Measurements from ENCODE around the gene ZNF182.
A peak's percentile ranks its signal among the peaks of the same experiment; 100 is the strongest.
"Not testable (repeated sequence)": the region's sequence is repeated elsewhere in the genome, so short reads cannot be mapped to it uniquely, and the experiment has no call there.

ZNF182 gene

GRCh38 chrX:48003758-48004457 lies at the start of gene ZNF182:
ZNF182 (minus strand) TSS chrX:48003989; CDS start chrX:48002609, 1,380 bp downstream.
- peak; percentile 91 for DNase-seq (ENCODE audit: low read depth)

DNA sequence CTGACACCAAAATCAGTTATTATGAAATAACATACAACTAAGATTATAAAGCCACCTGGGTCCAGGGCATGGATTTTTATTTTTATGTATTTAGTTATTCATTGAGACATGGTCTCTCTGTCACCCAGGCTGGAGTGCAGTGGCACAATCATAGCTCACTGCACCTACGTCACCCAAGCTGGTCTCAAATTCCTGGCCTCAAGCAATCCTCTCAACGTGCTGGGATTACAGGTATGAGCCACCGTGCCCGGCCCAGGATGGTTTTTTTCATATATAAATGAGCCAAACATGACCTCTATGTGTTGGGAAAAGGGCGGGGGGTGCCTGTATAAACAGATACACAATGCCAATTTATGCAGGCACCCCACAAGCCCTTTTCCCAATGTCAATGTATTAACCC lies 43.1 kb upstream of the ZNF182 start:
- no peak for DNase-seq (ENCODE audit: low read depth)

- DNase-seq (ENCODE audit: low read depth), result peak; percentile 25
Measured at GRCh38 chrX:48045410-48046311, 41.9 kb upstream of the ZNF182 start.

- DNase-seq (ENCODE audit: low read depth), result no peak
Measured at GRCh38 chrX:48043056-48043455, 39.3 kb upstream of the ZNF182 start.

- no peak for DNase-seq (ENCODE audit: low read depth)
Measured at GRCh38 chrX:48035891-48036290, 32.1 kb upstream of the ZNF182 start.

DNA sequence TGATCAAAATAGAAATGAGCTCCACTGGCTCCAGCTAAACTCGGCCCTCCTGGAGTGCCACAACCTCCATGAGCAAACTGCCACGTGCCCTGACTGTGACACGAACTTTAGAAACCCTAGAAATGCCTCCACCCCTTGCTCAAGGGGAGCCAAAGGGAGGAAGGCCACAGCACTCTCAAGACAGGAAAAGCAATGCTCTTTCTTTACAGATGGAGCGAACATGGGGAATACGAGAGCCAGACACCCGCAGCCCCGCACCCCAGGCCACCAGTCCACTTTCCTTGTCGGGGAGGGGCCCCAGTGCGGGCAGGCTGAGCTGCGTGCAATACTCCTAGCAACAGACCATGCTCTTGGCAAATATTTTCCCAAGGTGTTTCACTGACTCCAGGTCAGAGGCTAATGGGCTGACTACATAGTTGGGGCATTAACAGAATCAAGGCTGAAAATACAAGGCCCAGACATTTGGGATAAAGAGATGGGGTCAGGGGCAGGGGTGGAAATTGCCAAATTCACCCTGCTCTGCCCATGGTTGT lies 26.9 kb upstream of the ZNF182 start:
- DNase-seq (ENCODE audit: low read depth), result not testable (repeated sequence)

- no peak for DNase-seq (ENCODE audit: low read depth)
Measured at GRCh38 chrX:48030237-48030636, 26.4 kb upstream of the ZNF182 start.

DNA sequence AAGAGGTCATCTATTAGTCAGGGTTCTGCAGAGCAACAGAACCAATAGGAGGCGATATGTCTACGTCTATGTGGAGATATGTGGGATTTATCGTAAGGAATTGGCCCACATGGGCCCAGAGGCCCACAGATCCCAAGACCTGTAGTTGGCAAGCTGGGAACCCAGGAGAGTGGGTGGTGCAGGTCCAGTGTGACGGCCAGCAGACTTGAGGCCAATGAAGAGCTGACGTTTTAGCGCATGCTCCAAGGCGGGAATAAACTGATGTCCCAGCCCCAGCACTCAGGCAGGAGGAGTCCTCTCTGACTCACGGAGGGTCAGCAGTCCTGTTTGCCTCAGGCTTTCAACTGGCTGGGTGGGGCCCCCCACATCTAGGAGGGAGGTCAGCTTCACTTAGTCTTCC lies 24.3 kb upstream of the ZNF182 start:
- DNase-seq (ENCODE audit: low read depth), result no peak

- not testable (repeated sequence) for DNase-seq (ENCODE audit: low read depth)
Measured at GRCh38 chrX:48027545-48027944, 23.8 kb upstream of the ZNF182 start.

DNA sequence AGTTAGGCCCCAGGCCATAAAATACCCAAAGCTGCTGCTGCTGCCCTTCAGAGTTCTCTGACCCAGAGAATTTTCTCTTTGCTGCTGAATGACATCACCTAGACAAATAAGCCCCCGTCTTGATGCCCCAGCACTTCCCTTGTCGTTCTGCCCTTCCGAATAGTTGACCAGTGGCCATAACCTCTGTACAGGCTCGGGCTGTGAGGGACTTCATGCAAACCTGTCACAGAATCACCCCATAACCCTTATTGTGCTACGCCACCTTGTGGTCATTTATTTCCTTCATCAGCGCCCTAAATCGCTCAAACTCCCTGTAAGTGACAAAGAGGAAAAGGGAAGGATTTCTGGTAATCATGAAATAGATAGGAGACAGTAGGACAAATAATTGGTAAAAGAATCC lies 21.8 kb upstream of the ZNF182 start:
- DNase-seq (ENCODE audit: low read depth), result peak; percentile 63

- DNase-seq (ENCODE audit: low read depth), result no peak
Measured at GRCh38 chrX:48022738-48023137, 18.9 kb upstream of the ZNF182 start.

- DNase-seq (ENCODE audit: low read depth), result no peak
Measured at GRCh38 chrX:48022100-48022499, 18.3 kb upstream of the ZNF182 start.

GRCh38 chrX:48021026-48021900 lies 17.5 kb upstream of the ZNF182 start:
- peak; percentile 77 for DNase-seq (ENCODE audit: low read depth)

- DNase-seq (ENCODE audit: low read depth), result not testable (repeated sequence)
Measured at GRCh38 chrX:48020472-48020871, 16.7 kb upstream of the ZNF182 start.

- DNase-seq (ENCODE audit: low read depth), result not testable (repeated sequence)
Measured at GRCh38 chrX:48019892-48020291, 16.1 kb upstream of the ZNF182 start.

- DNase-seq (ENCODE audit: low read depth), result not testable (repeated sequence)
Measured at GRCh38 chrX:48016583-48017310, 13.0 kb upstream of the ZNF182 start.

DNA sequence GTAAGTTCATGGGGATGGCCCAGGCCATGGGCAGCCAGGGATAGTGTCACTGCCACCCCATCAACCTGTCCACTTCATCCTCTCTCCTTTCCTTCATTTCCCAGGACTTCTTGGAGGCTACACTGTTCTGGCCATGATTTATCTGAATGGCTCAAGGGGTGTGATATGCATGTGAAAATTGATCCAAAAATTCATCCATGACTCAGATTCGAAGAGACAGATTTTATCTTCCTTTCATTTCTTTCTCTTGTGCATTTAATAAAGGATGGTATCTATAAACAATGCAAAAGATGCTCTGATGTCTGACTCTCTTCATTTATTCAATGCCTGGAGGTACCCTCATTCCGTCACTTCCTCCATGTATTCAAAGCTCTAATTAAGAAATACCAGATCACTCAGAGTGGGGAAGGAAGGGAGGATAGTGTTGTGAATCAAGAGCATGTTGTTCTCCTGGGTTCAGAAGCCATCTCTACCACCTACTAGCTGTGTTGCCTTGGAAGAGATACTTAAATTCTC lies 5.7 kb upstream of the ZNF182 start:
- not testable (repeated sequence) for DNase-seq (ENCODE audit: low read depth)

DNA sequence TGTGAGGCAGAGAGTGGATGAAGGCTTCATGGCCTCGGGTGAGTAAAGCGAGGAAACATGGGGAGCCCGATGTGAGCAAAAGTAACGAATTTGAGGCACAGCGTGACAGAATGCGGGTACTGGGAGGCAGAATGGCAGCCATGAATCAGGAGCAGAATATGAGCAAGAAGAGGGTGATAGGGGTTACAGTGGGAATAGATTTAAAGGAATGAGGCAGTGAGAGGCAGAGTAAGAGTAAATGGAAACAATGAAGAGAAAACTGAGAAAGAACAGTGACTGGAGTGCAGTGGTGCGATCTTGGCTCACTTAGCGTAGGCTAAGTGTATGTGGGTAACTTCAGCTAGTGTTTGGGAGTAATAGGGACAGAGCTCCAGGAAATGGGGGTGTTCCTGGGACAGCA lies 2.9 kb upstream of the ZNF182 start, which contains the start of gene SPACA5:
TSS of gene SPACA5 (plus strand) at position 301 of the 400 bp plus-strand sequence. CDS start 815 bp downstream, outside the sequence.
- DNase-seq (ENCODE audit: low read depth), result not testable (repeated sequence)

GRCh38 chrX:48003367-48003757 lies 427 bp downstream of the ZNF182 start:
- no peak for DNase-seq (ENCODE audit: low read depth)

- no peak for DNase-seq (ENCODE audit: low read depth)
Measured at GRCh38 chrX:48002929-48003328, 860 bp downstream of the ZNF182 start.

DNA sequence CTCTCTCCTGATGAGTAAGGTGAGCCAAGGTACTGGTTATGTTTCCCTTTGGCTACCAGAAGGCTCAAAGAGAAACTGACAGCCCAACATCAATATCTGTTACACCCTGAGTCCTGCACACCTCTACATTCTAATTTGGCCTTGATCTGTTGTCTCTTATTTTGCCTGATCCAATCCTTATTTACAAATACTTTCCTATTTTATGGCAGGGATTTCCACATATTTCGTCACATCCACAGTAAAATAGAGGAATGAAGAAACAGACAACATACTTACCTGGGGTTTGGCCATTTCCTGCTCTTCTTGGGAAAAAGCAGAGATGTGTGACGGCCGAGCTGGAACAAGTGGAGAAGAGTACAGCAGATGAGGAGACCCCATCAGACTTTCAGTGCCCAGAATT lies 1.5 kb downstream of the ZNF182 start:
- DNase-seq (ENCODE audit: low read depth), result no peak
